ENCODE data around the gene SIPA1L2.

DNA sequence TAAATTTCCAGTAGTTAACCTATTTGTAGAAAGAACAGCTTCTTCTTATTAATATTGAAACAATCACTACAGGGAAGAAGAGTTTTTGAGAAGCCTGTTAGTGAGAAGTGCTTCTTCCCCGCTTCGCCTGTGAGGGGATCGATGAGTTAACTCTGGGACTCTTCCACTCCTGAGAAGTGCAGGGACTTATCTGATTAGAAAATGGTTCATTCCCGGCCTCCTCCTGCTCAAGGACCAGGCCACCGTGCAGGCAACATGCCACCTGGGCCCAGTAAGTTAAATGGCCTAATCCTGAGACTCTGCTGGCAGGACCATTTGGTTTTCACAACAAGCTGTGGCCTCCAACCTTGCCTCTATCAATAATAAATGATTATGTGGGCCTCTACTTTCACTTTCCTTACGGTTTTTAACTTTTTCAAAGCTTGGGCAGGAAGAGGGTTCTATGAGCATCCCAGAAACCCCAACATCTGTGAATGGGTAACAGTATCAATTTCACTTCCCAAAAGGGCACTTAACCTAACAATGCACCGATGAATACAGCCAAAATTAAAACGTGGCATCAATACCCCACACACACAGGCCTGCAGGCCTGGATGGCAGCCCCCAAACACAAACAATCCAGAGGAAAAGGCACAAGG is 33.1 kb downstream of the SIPA1L2 start:
- TF ChIP-seq, protein P1, sequence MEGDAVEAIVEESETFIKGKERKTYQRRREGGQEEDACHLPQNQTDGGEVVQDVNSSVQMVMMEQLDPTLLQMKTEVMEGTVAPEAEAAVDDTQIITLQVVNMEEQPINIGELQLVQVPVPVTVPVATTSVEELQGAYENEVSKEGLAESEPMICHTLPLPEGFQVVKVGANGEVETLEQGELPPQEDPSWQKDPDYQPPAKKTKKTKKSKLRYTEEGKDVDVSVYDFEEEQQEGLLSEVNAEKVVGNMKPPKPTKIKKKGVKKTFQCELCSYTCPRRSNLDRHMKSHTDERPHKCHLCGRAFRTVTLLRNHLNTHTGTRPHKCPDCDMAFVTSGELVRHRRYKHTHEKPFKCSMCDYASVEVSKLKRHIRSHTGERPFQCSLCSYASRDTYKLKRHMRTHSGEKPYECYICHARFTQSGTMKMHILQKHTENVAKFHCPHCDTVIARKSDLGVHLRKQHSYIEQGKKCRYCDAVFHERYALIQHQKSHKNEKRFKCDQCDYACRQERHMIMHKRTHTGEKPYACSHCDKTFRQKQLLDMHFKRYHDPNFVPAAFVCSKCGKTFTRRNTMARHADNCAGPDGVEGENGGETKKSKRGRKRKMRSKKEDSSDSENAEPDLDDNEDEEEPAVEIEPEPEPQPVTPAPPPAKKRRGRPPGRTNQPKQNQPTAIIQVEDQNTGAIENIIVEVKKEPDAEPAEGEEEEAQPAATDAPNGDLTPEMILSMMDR (IDR thresholded peaks at IDR 0.05; ENCODE audit: low read length) = no peak
- no peak for TF ChIP-seq EZH2 (IDR thresholded peaks at IDR 0.05; ENCODE audit: borderline replicate concordance, low read length)

All from OCI-LY1 (cell line).